NCI-H2081 (cell line): ENCODE measurements around the gene LARGE1.

Experiments
- DNase-seq, 2 experiments: peaks; one replicate each; lab custom pipeline; 2025; lab: John Stamatoyannopoulos, UW

Gene LARGE1

DNA sequence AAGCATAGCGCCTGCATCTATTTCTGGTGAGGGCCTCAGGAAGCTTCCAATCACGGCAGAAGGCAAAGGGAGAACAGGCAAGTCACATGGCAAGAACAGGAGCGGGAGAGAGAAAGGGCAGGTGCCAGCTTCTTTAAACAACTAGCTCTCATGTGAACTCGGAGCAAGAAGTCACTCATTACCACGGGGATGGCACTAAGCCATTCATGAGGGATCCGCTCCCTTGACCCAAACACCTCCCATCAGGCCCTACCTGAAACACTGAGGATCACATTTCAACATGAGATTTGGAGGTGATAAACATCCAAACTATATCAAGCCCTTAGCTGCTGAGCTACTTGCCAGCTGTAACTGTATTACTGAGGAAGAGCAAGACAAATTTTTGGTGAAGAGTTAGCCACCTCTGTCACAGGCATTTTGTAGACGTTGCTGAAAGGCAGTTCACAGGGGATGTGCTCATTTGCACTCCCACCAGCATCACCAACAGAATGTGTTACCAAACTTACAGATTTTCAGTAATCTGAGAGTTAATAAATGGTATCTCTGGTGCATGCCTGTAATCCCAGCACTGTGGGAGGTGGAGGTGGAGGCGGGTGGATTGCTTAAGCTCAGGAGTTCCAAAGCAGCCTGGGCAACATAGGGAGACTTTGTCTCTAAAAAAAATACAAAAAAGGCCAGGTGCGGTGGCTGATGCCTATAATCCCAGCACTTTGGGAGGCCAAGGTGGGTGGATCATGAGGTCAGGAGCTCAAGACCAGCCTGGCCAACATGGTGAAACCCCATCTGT, 398.2 kb downstream of the LARGE1 start:
- DNase-seq, result no peak

- no peak for DNase-seq
These were observed 399.1 kb downstream of the LARGE1 start for GRCh38 chr22:33520904-33521780.

- no peak for DNase-seq
These were observed 400.0 kb downstream of the LARGE1 start for GRCh38 chr22:33519974-33520903.

- no peak for DNase-seq
These were observed 401.0 kb downstream of the LARGE1 start for GRCh38 chr22:33519071-33519973.

- no peak for DNase-seq
These were observed 401.9 kb downstream of the LARGE1 start for GRCh38 chr22:33518405-33518804.

DNA sequence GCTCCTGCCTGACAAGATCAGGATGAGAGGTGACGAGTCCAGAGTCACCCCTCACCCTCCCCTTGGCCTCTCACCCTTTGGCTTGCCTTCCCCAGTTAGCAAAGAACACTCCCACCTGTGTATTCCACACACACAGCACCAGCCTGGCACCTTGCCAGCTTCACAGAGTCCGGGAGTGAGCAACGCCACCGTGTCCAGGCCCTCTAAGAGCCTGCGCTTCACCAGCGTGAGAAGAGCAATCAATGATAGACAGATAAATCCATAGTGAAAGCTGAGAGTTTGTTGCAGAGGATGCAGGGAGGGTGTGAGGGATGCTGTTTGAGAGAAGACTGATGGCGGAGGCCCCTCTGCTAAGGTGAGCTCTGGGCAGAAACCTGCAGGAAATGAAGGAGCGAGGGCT, 404.5 kb downstream of the LARGE1 start:
- DNase-seq, result no peak

- DNase-seq, result no peak
These were observed 406.6 kb downstream of the LARGE1 start for GRCh38 chr22:33513388-33514338.

- no peak for DNase-seq
These were observed 407.4 kb downstream of the LARGE1 start for GRCh38 chr22:33512908-33513307.

DNA sequence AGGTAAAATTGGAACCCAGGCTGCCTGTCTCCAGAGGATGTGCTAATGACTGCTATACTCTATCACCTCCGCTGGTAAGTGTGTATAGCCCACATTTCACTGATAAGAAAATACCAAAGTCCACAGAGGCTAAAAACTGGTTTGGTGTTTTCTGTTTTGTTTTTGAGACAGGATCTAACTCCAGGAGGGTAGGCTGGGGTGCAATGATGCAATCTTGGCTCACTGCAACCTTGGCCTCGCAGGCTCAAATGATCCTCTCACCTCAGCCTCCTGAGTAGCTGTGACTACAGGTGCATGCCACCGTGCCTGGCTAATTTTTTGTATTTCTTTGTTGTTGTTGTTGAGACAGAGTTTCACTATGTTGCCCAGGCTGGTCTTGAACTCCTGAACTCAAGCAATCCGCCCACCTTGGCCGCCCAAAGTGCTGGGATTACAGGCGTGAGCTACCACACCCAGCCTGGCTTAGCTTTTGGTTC, 409.8 kb downstream of the LARGE1 start:
- DNase-seq, result no peak

DNA sequence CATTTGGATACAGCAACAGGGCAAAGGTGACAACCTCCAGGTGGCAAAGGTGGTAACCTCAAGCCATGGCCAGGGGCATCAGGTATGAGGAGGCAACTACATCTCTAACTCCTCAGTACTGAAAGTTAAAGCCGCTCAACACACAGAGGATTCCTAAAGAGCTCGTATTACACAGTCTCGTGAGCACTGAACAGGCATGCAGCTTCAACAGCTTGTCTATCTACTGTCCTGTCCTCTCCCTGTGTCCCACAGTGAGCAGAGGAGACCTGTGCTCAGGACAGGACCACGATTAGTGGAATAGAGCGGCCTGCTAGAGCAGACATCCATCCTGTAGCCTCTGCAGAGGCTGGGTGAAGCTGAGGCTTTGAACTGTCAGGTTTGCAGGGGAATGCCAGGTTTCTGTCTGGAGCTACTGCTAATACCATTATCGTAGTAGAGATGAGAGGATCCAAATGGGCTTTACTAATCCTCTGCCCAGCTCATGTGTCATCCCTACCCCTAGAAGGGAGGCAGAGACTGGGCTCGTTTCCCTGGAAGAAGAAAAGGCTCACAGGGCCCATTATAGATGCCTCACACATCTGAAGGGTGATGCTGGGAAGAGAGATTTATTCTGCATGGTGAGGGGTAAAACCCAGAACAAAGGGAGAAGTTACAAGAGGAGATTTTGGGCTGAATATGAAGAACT, 415.2 kb downstream of the LARGE1 start:
- no peak for DNase-seq

GRCh38 chr22:33496112-33496511, 424.2 kb downstream of the LARGE1 start:
- DNase-seq, result no peak

DNA sequence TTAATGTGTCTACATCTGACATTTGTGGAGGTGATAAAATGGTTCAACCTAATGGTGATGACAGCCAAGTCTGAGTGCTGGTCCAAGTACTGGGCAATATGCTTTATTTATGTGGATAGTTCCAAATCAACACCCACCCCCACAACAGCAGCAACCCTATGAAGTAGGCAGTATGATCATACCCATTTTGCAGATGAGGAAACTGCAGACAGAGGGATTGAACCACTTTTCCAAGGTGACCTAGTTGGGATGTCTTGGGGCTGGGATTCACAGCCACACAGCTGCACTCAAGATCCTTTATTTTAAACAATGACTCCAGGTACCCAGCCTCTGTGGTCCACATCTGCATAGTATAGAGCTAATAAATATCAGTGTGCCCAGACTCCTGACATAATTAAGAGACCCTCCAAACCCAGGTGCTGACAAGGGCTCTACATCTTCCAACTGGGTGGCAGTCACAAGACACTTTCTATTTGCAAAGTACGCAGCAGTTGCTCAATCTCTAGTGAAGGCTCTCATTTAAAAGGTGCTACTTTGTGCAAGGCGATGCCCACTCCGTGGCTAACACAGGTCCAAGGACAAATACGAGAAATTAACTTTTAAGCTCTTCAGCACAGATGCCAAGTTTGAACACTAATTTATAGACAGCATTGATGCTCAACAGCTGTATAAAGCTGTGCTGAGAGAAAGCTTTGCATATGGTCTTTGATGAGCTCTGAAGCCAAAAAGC, 426.6 kb downstream of the LARGE1 start:
- DNase-seq, result no peak

DNA sequence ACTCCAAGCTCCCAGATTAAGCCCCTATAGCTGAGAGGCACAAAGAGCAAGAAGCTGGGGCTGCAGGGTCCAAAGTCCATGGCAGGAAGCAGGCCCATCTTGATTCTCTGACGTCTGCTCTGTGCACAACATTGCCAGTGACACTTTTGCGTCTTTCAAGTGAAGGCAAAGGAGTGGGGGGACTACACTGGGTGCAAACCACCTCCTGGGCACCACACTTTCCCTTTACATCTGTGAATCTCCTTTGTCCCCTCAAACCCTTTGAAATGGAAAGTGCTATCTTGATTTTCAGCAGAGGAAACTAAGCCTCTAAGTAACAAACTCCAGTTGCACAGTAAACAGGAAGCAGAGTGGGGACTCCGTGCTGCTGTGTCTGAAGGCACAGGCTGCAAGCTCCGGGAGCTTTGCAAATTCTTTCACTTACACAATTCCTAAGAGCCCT, 428.0 kb downstream of the LARGE1 start:
- no peak for DNase-seq

- no peak for DNase-seq
These were observed 433.1 kb downstream of the LARGE1 start for GRCh38 chr22:33487041-33487716.

DNA sequence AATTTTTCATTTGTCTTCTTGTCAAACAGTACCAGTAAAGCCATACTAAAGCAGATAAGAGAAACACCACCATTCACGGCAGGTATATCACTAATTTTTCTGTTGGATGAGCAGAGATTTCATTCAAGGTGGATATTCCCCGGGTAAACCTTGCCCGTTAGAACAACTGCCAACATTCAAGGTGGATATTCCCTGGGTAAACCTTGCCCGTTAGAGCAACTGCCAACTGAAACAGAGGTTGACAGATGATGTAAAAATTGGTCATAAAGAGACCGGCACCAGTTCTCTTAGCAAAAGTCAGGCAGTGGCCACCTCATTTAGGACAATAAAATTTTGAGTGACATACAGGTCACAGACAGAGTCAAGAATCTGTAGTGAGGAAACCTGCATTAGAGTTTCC, 438.7 kb downstream of the LARGE1 start:
- DNase-seq, result no peak

DNA sequence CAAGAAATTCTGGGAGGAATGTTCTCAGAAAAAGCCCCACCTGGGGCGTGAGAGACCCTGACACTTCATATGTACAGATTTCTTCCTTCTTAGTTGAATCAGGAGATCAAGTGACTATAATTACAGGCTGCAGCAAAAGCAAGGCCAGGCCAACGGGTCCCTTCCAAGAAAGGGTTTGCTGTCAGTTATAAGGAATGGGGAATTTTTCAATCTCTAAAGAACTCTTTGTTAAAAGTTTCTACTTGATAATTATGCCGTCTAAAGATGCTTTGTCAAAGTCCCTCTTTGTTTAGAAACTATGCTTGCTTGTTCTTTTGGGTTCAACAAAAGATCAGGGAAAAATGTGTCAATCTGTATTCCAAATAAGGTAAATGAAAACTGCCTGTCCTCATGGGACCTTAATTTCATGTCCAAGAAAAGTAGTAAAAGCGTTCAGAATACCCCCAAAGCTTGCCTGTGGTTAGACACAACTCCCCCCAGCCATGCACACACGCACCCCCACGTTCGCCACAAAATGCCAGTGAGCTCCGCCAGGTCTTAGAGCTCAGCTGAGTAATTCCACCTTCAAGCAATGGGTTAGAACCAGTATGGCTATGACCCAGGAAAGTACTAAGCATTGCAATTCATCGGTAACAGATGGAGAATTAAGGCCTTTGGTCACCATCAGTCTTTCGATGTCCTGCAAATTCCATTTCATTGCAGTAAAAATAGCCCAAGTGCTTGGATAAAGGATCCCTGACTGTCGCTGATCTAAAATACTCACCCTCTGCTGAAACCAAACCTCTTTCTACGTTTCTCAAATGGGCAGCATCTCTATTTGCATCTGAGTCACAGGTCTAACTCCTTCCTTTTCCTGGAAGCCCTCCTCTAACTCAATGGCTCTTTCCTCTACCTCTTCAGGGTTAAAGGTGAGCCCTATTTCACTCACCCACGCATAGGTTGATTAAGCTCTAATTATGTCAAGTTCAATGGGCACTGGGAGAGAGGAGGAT, 442.9 kb downstream of the LARGE1 start:
- DNase-seq, result no peak

DNA sequence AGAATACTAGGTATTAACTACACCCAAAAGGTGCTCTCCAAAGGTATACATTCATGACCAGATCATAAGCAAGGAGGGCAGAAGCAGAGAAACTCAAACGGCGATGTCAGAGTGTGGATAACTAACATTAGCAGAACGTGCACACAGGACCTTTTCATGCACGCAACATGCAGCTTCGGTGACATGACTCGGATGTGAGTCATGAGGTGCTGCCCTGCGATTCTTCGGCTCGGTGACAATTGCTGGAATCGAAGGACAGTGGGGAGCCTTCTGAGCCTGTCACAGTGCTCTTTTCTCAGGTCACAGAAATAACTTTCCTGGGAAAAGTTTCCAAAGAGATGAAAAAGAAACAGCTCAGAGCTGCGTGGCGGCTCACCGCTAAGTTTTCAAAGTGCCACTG, 443.6 kb downstream of the LARGE1 start:
- no peak for DNase-seq
